ENCODE data around the gene TYMP.
A peak's percentile ranks its signal among the peaks of the same experiment; 100 is the strongest.

The TYMP gene

GRCh38 chr22:50482107-50483074 lies 47.4 kb downstream of the TYMP start:
- H3K4me3 Mint-ChIP-seq: peak overlapping the region; percentile 86 to 94
- no peaks in the 10 kb centered on the region for H3K9me3 Mint-ChIP-seq
- ATAC-seq (peak; percentile 2), DNase-seq (no peak)
- H3K27ac Mint-ChIP-seq: peak overlapping the region; percentile 88 to 95
- peaks cover 27% of the 10 kb centered on the region for H3K27me3 Mint-ChIP-seq
- H3K4me1 Mint-ChIP-seq: peaks cover 37% of the 10 kb centered on the region

- no peaks in the 10 kb centered on the region for H3K9me3 Mint-ChIP-seq
- ATAC-seq (peak; percentile 84), DNase-seq (peak; percentile 64 to 68)
- H3K27me3 Mint-ChIP-seq: peaks cover 27% of the 10 kb centered on the region
- H3K4me1 Mint-ChIP-seq: peaks cover 42% of the 10 kb centered on the region
- peak within 1 kb of the TSS; percentile 88 to 95 for H3K27ac Mint-ChIP-seq
- peak within 1 kb of the TSS; percentile 86 to 94 for H3K4me3 Mint-ChIP-seq
These were observed 48.2 kb downstream of the TYMP start, which contains the start of gene ADM2 for GRCh38 chr22:50481440-50482106. ADM2 (plus strand) TSS chr22:50481543; CDS start chr22:50481848, 305 bp downstream.

- Mint-ChIP-seq H3K4me1 (peaks cover 38% of the 10 kb centered on the region), H3K4me3 (peak overlapping the region; percentile 58 to 75), H3K27me3 (peaks cover 22% of the 10 kb centered on the region), H3K27ac (peak overlapping the region in 1 of 2 donors; percentile 74), H3K9me3 (no peaks in the 10 kb centered on the region)
- no peak for ATAC-seq
- DNase-seq: no peak
These were observed 48.8 kb downstream of the TYMP start for GRCh38 chr22:50481045-50481439.

- Mint-ChIP-seq H3K27me3 (peaks cover 15% of the 10 kb centered on the region), H3K9me3 (no peaks in the 10 kb centered on the region), H3K4me1 (peaks cover 37% of the 10 kb centered on the region), H3K27ac (no peak overlapping the region), H3K4me3 (peak overlapping the region in 1 of 2 donors; percentile 69)
- ATAC-seq: no peak
- no peak for DNase-seq
These were observed 50.1 kb downstream of the TYMP start for GRCh38 chr22:50479721-50480120.

GRCh38 chr22:50477923-50478322 lies 51.9 kb downstream of the TYMP start:
- peaks cover 40% of the 10 kb centered on the region for H3K4me1 Mint-ChIP-seq
- no peak for ATAC-seq
- peaks cover 15% of the 10 kb centered on the region for H3K27me3 Mint-ChIP-seq
- no peak overlapping the region for H3K4me3 Mint-ChIP-seq
- no peak overlapping the region for H3K27ac Mint-ChIP-seq
- no peaks in the 10 kb centered on the region for H3K9me3 Mint-ChIP-seq
- no peak for DNase-seq

- Mint-ChIP-seq H3K9me3 (no peaks in the 10 kb centered on the region), H3K4me1 (peaks cover 47% of the 10 kb centered on the region), H3K27me3 (peaks cover 15% of the 10 kb centered on the region), H3K4me3 (peak overlapping the region in 1 of 2 donors; percentile 16), H3K27ac (peak overlapping the region in 1 of 2 donors; percentile 55)
- no peak for DNase-seq
- no peak for ATAC-seq
These were observed 52.9 kb downstream of the TYMP start for GRCh38 chr22:50476868-50477267.
